HG03066 (cell line): ENCODE data around the gene DGCR6L.
"Not testable (repeated sequence)": the region's sequence is repeated elsewhere in the genome, so short reads cannot be mapped to it uniquely, and the experiment has no call there.

Experiments
- ATAC-seq: cut with Tn5 transposase; IDR thresholded peaks from one replicate; pipeline ENCODE4 v1.9.1; 2021; ENCODE audit warnings: low read depth; ENCODE audit not compliant: unreplicated experiment

The DGCR6L gene

DNA sequence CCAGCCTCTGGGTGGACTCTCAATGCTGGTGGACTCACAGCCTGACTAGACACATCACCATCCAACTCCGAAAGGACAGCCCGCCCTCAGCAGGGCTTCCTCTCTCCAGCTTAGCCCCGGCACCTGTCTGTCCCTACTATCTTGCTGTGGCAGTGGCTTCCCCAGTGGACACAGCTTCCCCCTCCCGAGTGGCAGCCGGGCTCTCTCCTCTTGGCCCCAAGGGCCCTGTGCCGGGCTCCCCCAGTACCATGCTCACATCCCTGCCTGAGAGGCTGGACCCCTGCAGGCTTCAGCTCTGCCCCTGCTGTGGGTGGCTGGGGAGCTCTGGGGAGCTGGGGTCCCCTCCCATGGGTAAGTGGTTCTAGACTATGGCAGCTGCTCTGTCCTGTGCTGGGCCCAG lies 9.1 kb downstream of the DGCR6L start:
- ATAC-seq: not testable (repeated sequence)

DNA sequence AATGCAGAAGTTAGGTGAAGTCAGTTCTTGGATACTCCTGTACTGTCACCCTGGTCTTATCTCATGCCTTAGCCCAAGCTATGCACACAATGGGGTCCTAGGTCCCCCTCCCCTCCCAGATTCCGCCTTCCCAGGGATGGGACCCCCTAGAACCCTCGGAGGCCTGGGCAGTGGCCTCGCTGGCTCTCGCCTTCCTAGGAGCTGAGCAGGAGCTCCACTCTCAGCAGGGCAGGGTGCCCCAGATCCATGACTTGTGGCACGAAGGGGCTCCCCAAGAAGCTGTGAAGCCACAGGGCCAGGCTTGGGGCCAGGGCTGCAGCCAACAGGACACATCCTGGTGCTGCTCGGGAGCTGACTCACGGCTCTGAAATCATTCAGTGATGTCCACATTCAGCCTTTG lies 9.7 kb downstream of the DGCR6L start:
- not testable (repeated sequence) for ATAC-seq

DNA sequence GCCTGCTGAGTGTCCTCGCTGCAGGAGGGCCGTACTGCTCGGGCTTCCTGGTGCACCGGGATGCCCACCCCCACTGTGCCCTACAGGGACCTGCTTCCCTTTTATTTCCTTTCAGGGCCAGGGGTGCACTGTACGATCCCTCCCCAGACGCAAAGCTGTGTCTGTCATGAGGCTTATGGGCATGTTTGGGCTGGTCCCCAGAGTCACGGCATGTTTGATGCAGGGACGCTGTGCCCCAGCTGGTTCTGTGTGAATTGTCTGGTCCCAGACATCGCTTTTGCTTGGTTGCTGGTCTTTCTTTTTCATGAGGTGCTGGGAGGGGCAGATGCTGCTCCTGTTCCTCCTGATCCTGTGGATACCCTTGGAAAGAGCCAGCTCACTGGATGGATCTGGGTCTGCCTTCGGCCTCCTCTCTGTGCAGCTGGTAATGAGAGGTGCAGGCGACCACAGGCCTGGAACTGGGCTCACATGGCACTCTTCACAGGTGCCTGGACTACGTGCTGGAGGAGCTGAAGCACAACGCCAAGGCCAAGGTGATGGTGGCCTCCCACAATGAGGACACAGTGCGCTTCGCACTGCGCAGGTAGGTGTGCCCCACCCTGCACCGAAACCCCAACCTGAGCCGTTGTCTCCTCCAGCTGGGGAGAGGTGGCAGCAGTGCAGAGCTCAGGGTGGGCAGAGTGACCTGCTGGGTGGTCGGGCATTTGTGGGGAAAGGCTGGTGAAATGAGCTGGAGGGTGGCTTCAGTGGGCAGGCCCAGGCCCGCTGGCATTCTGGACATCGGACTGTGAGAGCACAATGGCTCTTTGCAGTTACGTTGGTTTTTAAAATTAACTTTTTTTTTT lies 10.8 kb downstream of the DGCR6L start:
- ATAC-seq: not testable (repeated sequence)

DNA sequence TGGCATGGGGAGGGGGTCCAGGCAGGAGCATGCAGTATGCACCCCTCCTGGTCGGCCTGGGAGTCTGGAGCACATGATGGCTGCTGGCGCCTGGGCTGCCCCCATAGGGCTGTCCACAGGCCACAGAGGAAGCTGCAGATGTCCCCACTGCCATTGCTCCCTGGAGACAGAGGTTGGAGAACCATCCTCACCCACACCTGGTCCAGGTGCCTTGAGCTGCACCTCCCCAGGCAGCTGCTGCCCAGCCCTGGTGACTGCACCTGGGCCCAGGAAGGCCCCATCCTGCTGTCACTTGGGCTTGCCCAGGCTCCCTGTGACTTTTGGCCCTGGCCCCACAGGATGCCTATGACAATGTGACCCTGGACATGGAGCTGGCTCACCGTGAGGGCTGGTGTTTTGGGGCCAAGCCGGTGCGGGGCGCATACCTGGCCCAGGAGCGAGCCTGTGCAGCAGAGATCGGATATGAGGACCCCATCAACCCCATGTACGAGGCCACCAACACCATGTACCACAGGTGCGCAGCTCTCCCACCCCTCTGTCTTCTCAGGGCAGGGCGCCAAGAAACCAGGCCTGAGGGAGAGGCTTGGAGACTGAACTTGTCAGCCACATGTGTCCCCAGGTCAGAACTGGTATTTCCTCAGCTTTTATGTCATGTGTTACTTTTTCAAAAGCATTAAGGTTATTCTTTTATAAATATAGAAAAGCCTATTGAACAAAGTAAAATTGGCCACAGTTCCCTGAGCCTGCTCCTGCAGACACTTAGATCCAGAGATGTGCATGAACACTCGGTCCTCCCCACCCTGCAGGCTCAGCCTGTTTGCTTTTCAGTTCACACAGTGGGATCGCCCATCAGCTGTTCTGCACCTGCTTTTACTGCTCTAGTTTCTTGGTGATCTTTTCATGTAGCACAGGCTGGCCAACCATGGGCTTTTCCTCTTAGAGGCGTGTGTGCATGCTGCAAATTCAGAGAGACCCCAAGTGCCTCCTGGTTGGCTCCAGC lies 12.1 kb downstream of the DGCR6L start:
- ATAC-seq: not testable (repeated sequence)

DNA sequence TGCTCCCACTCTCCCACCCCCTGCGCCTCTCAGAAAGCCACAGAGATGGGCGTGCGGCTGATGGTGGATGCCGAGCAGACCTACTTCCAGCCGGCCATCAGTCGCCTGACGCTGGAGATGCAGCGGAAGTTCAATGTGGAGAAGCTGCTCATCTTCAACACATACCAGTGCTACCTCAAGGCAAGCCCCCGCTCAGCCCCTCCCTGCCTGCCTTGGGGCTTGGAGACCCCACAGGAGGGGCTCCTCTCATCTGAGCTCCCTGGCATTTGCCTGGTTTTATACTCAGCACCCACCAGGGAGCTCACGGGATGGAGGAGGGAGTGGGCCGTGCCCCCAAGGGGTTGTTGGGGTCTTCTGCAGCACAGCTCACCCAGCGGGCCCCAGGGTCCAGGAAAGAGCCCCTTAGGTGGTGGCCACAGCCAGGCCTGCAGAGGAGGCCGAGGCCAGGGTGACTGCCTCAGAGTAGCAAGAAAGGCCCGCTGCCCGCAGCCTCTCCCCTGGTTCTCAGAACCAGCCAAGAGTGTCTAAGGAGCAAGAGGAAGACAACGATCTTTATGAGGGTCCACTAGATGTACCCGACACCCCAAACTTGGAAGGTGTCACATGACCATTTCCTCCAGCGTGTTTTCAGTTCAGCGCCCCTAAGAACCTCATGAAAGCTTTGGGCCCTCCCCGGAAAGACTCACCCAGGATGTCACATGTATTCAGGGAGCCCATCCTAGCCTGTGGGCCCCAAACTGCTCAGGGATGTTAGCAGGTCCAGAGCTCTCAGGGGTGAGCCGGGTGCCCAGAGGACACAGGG lies 13.0 kb downstream of the DGCR6L start:
- not testable (repeated sequence) for ATAC-seq

DNA sequence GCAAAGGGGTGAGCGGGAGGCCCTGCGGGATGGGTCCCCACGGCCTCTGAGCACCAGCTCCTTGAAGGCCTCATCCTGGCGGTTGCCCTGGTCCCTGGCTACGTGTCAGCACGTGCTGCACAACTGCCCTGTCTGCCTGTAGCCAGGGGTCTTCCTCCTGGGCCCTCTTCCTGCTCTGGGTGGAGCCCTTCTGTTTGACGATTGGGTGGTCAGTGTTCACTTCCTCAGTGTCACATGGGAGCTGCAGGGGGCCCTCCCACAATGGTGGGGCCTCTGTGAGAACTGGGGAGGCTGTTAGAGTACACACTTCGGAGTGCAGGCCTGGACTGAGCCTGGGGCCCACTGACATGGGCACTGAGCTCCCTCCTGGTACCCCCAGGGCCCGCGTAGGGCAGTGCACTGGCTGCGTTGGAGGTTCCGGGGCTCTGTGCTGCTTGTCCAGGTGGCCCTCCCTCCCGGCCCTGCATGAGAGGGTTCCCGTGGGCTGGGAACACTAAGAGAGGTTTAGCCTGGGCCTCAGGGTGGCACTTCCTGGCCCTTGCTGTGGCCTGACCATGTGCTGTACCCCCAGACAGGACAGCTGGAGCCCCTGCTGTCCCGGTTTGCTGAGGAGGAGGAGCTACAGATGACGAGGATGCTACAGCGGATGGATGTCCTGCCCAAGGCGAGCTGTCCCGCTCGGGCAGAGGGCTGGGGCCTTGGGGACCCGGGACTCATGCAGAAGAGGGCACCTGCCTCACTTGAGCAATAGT lies 13.8 kb downstream of the DGCR6L start:
- ATAC-seq: no peak

DNA sequence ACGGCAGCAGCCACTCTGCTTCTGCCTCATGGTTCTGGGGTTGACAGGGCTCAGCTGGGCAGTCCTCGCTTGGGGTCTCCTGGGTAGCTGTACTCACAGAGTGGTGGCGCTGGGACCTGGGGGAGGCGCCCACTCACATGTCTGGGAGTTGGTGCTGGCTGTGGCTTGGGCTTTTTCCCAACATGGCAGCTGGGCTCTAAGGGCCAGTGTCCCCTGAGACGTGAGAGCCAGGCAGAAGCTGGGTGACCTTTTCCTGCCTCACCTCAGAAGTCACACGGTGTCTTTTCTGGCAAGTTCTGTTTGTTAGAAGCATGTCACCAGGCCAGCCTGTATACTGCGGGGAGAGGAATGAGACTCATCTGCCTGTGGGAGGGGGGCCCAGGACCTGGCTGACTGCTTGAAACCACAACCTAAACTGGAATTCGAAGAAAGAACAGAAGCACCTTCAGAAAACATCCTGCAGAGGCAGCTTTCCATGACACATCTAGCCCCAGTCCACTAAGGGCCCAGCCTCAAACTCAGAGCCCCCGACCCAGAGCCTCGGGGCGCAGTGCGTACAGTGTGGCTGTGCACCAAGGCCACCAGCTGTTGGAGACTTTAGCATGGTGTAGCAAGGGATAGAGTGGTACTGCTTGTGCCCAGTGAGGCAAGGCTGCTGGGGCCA lies 14.5 kb downstream of the DGCR6L start:
- not testable (repeated sequence) for ATAC-seq

DNA sequence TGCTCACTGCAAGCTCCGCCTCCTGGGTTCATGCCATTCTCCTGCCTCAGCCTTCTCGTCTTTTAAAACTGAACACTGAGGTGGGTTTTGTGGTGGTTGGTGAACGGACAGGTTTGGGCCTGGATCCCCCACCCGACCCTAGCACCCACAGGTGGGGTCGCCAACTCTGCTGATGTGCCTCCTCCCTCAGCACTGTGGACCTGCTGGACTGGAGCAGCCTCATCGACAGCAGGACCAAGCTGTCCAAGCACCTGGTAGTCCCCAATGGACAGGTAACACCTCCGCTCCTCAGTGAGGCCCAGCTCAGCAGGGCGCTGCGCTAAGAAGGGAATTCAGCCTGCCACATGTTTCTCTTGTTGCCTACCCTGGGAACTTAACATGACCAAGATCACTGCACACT lies 15.2 kb downstream of the DGCR6L start:
- no peak for ATAC-seq

DNA sequence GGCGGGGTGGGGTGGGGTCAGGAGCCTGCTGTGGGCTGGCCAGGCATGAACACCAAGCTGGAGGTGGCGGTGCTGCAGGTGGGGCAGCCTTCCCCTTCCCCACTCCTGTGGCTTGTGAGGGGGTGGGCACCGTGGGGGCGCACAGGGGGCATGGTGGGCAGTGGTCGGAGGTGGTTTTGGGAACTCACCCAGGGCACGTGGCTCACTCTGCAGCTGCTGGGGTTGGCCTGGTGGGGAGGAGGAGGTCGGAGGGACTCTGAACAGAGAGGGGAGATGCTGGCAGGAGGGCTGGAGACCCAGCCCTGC lies 16.7 kb downstream of the DGCR6L start:
- not testable (repeated sequence) for ATAC-seq

DNA sequence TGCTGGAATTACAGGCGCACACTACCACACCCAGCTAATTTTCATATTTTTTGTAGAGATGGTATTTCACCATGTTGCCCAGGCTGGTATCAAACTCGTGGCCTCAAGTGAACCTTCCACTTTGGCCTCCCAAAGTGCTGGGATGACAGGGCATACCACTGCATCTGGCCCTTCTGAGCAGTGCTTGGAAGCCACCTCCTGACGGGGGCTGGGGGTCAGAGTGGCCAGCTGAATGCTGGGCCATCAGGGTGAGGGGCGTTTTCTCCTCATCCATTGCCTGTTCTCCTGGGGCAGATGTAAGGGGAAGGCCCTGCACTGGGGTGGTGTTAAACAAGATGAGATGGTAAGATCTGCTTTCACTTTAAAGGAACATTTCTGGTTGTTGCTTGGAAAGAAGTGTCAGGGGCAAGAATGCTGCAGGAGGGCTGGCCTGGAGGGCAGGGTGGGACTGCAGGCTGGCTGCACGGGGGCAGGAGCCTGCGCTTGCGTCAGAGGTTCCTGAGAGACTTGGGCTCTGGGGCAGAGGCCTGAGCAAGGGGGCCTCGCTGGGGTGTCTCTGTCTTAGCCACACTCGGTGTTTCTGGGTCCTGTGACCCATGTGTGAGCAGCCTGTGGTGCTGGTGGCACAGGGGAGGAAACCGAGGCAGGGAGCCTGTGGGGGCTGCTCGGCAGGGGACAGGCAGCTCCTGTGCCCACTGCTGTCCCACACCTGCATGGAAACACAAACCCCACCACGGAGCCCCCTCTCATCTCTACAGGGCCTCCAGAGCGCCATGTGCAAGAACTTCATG lies 17.2 kb downstream of the DGCR6L start:
- no peak for ATAC-seq

DNA sequence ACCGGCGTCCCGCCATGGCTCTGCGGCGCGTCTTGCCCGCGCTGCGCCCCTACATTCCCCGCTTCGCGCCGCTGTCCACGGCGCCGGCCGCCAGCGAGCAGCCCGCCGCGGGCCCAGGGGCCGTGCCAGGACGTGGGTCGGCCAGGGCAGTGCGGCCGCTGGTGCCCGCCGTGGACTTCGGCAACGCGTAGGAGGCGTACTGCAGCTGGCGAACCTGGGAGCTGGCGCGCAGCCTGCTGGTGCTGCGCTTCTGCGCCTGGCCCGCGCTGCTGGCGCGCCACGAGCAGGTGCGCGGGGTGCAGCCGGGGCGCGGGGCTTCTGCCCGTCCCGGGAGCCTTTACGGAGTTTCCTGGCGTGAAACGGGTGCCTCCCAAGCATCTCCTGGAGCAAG lies 20.1 kb downstream of the DGCR6L start:
- no peak for ATAC-seq

DNA sequence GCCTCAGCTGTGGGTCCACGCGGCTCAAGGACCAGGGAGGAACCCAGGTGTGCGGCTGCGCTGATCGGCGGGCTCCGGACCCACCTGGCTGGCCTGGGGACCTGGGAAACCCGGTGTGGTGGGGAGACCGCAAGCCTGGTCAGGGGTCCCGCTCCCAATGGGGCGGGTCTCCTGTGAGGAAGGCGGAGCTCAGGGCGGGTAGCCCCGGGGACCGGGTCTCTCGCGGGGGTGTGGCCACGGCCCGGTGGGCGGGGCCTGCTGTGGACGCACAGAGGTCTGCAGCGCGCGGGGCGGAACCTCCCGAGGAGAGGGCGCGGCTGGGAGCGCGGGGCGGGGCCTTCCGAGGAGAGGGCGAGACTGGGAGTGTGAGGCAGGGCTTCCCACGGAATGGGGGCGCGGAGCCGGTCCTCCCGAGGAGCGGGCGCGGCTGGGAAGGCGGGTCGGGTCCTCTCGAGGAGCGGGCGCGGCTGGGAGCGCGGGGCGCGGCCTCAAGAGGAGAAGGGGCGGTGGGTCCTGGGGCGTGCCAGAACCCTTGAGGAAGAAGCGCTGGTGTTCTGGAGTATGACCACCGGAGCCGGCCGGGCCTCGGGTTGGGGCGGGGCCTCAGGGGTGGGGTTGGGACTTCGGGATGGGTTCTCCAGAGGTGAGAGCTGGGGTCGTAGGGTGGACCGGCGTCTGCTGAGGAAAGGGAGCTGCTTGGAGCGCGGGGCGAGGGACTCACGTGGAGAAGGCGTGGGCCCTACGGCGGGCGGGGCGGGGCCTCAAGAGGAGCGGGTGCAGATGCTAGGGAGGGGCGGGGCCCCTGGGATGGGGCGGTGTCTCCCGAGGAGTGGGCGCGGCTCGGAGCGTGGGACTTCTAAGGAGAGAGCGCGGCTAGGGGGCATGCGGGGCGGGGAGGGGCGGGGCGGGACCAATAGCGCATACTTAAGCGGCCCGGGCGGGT lies 20.8 kb downstream of the DGCR6L start:
- ATAC-seq: no peak

DNA sequence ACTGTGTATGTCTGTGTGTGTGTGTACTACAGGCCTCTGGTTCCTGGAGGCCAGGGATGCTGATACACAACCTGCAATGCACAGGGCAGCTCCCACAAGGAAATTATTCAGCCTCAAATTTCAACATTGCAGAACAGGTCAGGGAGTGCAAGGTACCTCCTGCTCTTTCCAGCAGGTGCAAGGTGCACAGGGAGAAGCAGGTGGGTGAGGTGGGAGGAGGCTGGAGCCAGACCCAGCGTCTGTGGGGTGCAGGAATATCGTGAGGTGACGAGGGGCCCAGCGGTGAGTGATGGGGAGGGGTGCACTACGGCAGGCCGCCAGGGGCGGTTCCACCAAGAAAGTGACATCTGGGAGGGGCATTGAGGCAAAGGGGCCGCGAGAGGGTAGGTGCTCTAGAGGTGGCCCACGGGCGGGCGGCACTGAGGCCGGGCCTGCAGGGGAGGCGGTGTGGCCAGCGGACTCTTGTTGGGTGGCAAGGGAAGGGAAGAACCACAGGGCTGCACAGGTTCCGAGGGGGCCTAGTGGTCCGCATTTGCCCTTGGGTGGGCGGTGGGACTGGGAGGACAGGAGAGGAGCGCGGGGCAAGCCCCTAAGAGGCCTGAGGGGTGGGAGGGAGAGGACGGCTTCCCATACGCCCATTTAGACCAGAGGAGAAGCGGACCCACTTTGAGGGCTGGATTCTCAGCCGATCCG lies 21.6 kb downstream of the DGCR6L start:
- no peak for ATAC-seq

DNA sequence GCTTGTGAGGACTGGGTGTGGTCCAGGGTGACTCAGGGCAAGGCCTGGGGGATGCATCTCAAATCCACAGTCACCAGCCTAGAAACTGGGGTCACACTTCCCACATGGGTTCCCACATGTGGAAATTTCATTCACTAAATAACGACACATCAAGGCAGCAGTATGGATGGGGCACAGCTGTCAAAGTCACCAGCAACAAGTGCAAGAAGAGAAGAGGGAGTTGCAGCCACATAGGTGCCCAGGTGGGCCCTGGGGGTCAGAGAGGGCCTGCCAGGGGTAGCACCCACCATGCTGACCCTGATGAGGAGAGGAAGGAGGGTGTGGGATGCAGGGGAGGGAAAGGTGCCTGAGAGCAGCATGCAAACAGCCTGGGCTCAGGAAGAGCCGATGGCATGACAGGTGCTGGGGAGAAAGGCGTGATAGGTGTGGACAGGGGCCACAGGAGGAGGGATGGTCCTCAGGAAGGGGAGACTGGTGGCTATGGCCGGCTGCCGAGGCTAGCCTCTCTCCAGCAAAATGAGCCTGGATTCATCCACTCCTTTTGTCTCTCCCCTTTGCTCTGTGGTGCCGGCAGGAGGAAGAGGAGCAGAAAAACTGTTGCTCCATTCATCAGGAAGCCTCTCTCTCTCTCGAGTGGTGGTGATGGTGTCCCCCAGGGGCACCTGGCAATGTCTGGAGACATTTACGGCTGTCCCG lies 22.3 kb downstream of the DGCR6L start:
- ATAC-seq: no peak

DNA sequence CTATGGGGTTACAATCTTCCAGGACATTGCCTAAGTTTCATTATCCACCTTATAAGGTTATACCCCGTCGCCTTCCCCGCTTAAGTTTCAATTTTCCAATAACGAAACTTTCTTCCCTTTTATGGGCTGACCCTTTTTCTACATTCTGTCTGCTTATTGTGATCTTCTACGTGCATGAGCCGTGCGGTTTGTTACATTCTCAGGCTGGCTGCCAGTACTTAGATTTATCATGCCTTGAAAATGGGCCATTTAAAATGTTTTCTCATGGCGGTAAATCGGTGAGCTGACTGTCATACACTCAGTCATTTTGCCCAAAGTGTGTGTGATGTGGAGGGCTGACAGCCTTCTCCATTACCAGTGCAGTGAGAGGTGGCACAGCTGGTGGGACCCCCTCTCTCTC lies 23.3 kb downstream of the DGCR6L start:
- ATAC-seq: no peak

DNA sequence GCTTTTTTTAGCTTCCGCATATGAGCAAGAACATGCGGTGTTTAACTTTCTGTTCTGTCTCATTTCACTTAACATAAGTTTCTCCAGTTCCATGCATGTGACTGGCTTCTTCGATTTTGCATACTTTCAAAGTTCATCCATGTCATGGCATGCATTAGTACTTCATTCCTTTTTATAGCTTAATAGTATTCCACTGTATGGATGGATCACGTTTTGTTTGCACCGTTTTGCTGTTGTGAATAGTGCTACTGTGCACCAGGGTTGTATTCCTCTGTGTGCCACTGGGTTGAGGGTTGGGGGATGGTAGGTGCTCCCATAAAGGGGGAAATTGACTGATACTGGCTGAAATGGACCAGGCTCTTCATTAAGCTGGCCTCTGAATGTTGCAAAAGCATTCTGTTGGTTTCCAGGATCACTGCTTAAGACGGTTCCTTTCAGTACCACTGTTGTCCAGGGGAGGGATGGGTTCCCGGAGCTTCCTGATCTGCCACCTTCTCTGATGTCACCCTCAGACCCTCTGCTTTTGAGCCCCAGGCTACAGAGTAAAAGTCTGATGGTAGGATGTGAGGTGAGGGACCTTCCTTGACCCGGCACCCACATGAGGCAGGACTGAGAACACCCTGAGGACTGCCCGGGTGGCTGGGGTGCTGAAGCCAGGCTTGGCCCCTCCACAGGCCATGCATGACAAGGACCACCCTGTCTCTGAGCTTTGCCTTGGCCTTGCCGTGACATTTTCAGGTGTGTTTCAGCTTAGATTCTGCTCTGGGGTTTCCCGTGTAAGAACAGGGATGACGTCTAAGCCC lies 24.4 kb downstream of the DGCR6L start:
- no peak for ATAC-seq
